ENCODE data around the gene SLC25A24. TPM values are rescaled to one million over a fixed set of nuclear protein-coding genes. Genes with fewer than 3 reads are reported as not detected.

The SLC25A24 gene
- total and polyA plus RNA-seq, 4 donors: 1.3 to 8.6 (median 3.0) TPM

- DNase-seq (ENCODE audit: low spot score): no peak
- Histone ChIP-seq H3K27ac (ENCODE audit: low read depth in 1 of 2, low read length in 2 of 2) (no peak overlapping the region), H3K27me3 (ENCODE audit: control insufficient read depth in 4 of 4, insufficient read depth in 4 of 4, low read length in 3 of 4) (no peaks in the 10 kb centered on the region), H3K9ac (ENCODE audit: low read depth in 1 of 2, low read length in 2 of 2) (no peak overlapping the region), H3K4me1 (ENCODE audit: control insufficient read depth in 4 of 4, insufficient read depth in 4 of 4, low read length in 3 of 4) (no peaks in the 10 kb centered on the region), H3K9me3 (ENCODE audit: control insufficient read depth in 4 of 4, low read length in 3 of 4) (no peaks in the 10 kb centered on the region), H3K4me3 (ENCODE audit: low read depth in 1 of 3, low read length in 3 of 3) (no peak overlapping the region), H3K36me3 (ENCODE audit: control insufficient read depth in 4 of 4, insufficient read depth in 3 of 4, low read depth in 1 of 4, low read length in 3 of 4) (no peaks in the 10 kb centered on the region)
- TF ChIP-seq HNF4A (conservative IDR thresholded peaks at IDR 0.05) (no peak), TAF1 (conservative IDR thresholded peaks at IDR 0.05) (no peak), REST (IDR thresholded peaks at IDR 0.05) (no peak), MAX (IDR thresholded peaks at IDR 0.05) (no peak), RAD21 (IDR thresholded peaks at IDR 0.05) (no peak), GABPA (IDR thresholded peaks at IDR 0.05 in 1 of 2, conservative IDR thresholded peaks at IDR 0.05 in 1 of 2) (no peak), SP1 (IDR thresholded peaks at IDR 0.05) (no peak), NR2F2 (IDR thresholded peaks at IDR 0.05) (no peak), YY1 (IDR thresholded peaks at IDR 0.05) (no peak), HNF4G (IDR thresholded peaks at IDR 0.05) (no peak), JUND (IDR thresholded peaks at IDR 0.05) (no peak), ATF3 (IDR thresholded peaks at IDR 0.05) (no peak), CTCF (IDR thresholded peaks at IDR 0.05; ENCODE audit: low read depth, low read length, missing input control) (no peak), FOXA1 (IDR thresholded peaks at IDR 0.05) (no peak), RXRA (IDR thresholded peaks at IDR 0.05) (no peak), FOXA2 (IDR thresholded peaks at IDR 0.05) (no peak)
- 90% methylated on average over 1 of the region's 1 CpG for WGBS
Observed at GRCh38 chr1:108124023-108124422, 76.1 kb downstream of the SLC25A24 start.

- DNase-seq (ENCODE audit: low spot score): no peak
- no peak for TF ChIP-seq ATF3 (IDR thresholded peaks at IDR 0.05)
- TF ChIP-seq TAF1 (conservative IDR thresholded peaks at IDR 0.05): no peak
- no peak for TF ChIP-seq HNF4G (IDR thresholded peaks at IDR 0.05)
- TF ChIP-seq MAX (IDR thresholded peaks at IDR 0.05): no peak
- TF ChIP-seq CTCF (IDR thresholded peaks at IDR 0.05; ENCODE audit: low read depth, low read length, missing input control): no peak
- TF ChIP-seq NR2F2 (IDR thresholded peaks at IDR 0.05): no peak
- TF ChIP-seq RXRA (IDR thresholded peaks at IDR 0.05): no peak
- TF ChIP-seq EGR1 (IDR thresholded peaks at IDR 0.05; ENCODE audit: low read depth in 2 of 2): no peak
- no peak for TF ChIP-seq GABPA (IDR thresholded peaks at IDR 0.05 in 1 of 2, conservative IDR thresholded peaks at IDR 0.05 in 1 of 2)
- no peak for TF ChIP-seq HNF4A (conservative IDR thresholded peaks at IDR 0.05)
- no peaks in the 10 kb centered on the region for H3K27me3 ChIP-seq (ENCODE audit: control insufficient read depth in 4 of 4, insufficient read depth in 4 of 4, low read length in 3 of 4)
- H3K36me3 ChIP-seq (ENCODE audit: control insufficient read depth in 4 of 4, insufficient read depth in 3 of 4, low read depth in 1 of 4, low read length in 3 of 4): no peaks in the 10 kb centered on the region
- H3K9me3 ChIP-seq (ENCODE audit: control insufficient read depth in 4 of 4, low read length in 3 of 4): no peaks in the 10 kb centered on the region
- 68% methylated on average over 36 of the region's 36 CpGs for WGBS
- H3K4me1 ChIP-seq (ENCODE audit: control insufficient read depth in 4 of 4, insufficient read depth in 4 of 4, low read length in 3 of 4): no peaks in the 10 kb centered on the region
- no peak overlapping the region for H3K27ac ChIP-seq (ENCODE audit: low read depth in 1 of 2, low read length in 2 of 2)
- H3K4me3 ChIP-seq (ENCODE audit: low read depth in 1 of 3, low read length in 3 of 3): no peak overlapping the region
- no peak overlapping the region for H3K9ac ChIP-seq (ENCODE audit: low read depth in 1 of 2, low read length in 2 of 2)
Observed at GRCh38 chr1:108121358-108122143, 78.6 kb downstream of the SLC25A24 start.

All from liver (tissue), 9 donors.